IPS-18c (cell line): ENCODE data around the gene USP47.

Experiments
- H3K4me3 ChIP-seq: 2 replicates; pipeline ENCODE4 v1.7.0; 2013; ENCODE audit warnings: low read depth, mild to moderate bottlenecking, low read length, moderate library complexity; ENCODE audit not compliant: insufficient read depth
- H3K9me3 ChIP-seq: one replicate; pipeline ENCODE4 v1.6.1; 2013; ENCODE audit warnings: mild to moderate bottlenecking, low read length, moderate library complexity; ENCODE audit not compliant: control insufficient read depth, insufficient read depth

USP47 gene

GRCh38 chr11:11857769-11858168, 16.0 kb downstream of the USP47 start:
- Histone ChIP-seq H3K9me3 (no peaks in the 10 kb centered on the region), H3K4me3 (no peak overlapping the region)

- H3K4me3 ChIP-seq: no peak overlapping the region
- no peaks in the 10 kb centered on the region for H3K9me3 ChIP-seq
These were observed 16.9 kb downstream of the USP47 start for GRCh38 chr11:11858676-11859075.

- Histone ChIP-seq H3K9me3 (no peaks in the 10 kb centered on the region), H3K4me3 (no peak overlapping the region)
These were observed 18.6 kb downstream of the USP47 start for GRCh38 chr11:11860103-11860979.

- Histone ChIP-seq H3K4me3 (no peak overlapping the region), H3K9me3 (no peaks in the 10 kb centered on the region)
These were observed 21.2 kb downstream of the USP47 start for GRCh38 chr11:11862999-11863398.

- no peaks in the 10 kb centered on the region for H3K9me3 ChIP-seq
- no peak overlapping the region for H3K4me3 ChIP-seq
These were observed 22.6 kb downstream of the USP47 start for GRCh38 chr11:11864332-11864731.

- Histone ChIP-seq H3K4me3 (no peak overlapping the region), H3K9me3 (no peaks in the 10 kb centered on the region)
These were observed 23.0 kb downstream of the USP47 start for GRCh38 chr11:11864803-11865202.

GRCh38 chr11:11865449-11865848, 23.7 kb downstream of the USP47 start:
- no peak overlapping the region for H3K4me3 ChIP-seq
- H3K9me3 ChIP-seq: no peaks in the 10 kb centered on the region

GRCh38 chr11:11866203-11866602, 24.4 kb downstream of the USP47 start:
- Histone ChIP-seq H3K4me3 (no peak overlapping the region), H3K9me3 (no peaks in the 10 kb centered on the region)

GRCh38 chr11:11867720-11868119, 25.9 kb downstream of the USP47 start:
- no peak overlapping the region for H3K4me3 ChIP-seq
- no peaks in the 10 kb centered on the region for H3K9me3 ChIP-seq

- Histone ChIP-seq H3K4me3 (no peak overlapping the region), H3K9me3 (no peaks in the 10 kb centered on the region)
These were observed 30.2 kb downstream of the USP47 start for GRCh38 chr11:11871991-11872401.

GRCh38 chr11:11876458-11876857, 34.7 kb downstream of the USP47 start:
- no peaks in the 10 kb centered on the region for H3K9me3 ChIP-seq
- no peak overlapping the region for H3K4me3 ChIP-seq

GRCh38 chr11:11880179-11880578, 38.4 kb downstream of the USP47 start:
- no peaks in the 10 kb centered on the region for H3K9me3 ChIP-seq
- no peak overlapping the region for H3K4me3 ChIP-seq

GRCh38 chr11:11882539-11882938, 40.8 kb downstream of the USP47 start:
- H3K4me3 ChIP-seq: no peak overlapping the region
- no peaks in the 10 kb centered on the region for H3K9me3 ChIP-seq

GRCh38 chr11:11884351-11884750, 42.6 kb downstream of the USP47 start:
- Histone ChIP-seq H3K9me3 (no peaks in the 10 kb centered on the region), H3K4me3 (no peak overlapping the region)

GRCh38 chr11:11884774-11885481, 43.2 kb downstream of the USP47 start:
- H3K9me3 ChIP-seq: no peaks in the 10 kb centered on the region
- H3K4me3 ChIP-seq: no peak overlapping the region

GRCh38 chr11:11894486-11894885, 52.7 kb downstream of the USP47 start:
- H3K9me3 ChIP-seq: no peaks in the 10 kb centered on the region
- no peak overlapping the region for H3K4me3 ChIP-seq

GRCh38 chr11:11895672-11896071, 53.9 kb downstream of the USP47 start:
- no peaks in the 10 kb centered on the region for H3K9me3 ChIP-seq
- H3K4me3 ChIP-seq: no peak overlapping the region

- Histone ChIP-seq H3K4me3 (no peak overlapping the region), H3K9me3 (no peaks in the 10 kb centered on the region)
These were observed 56.9 kb downstream of the USP47 start for GRCh38 chr11:11898648-11899047.
